H9 (cell line): ENCODE data around the gene MAP3K5. TPM values are rescaled to one million over a fixed set of nuclear protein-coding genes. Genes with fewer than 3 reads are reported as not detected.

Source experiments
- DNase-seq: peaks from one replicate; pipeline ENCODE4 v3.0.0-alpha.2; 2017
- H2AFZ ChIP-seq: one replicate; pipeline ENCODE4 v1.6.1; 2013; ENCODE audit warnings: mild to moderate bottlenecking, low read length, control low read depth, moderate library complexity
- H2AK5ac ChIP-seq: 2 replicates; pipeline ENCODE4 v1.6.1; 2013; ENCODE audit warnings: low read length, control low read depth, mixed read lengths; ENCODE audit not compliant: insufficient read length
- H2BK120ac ChIP-seq: one replicate; pipeline ENCODE4 v1.6.1; 2013; ENCODE audit warnings: low read depth, mild to moderate bottlenecking, low read length, control low read depth, inconsistent platforms; ENCODE audit not compliant: poor library complexity, severe bottlenecking
- H2BK12ac ChIP-seq: 2 replicates; pipeline ENCODE4 v1.6.1; 2013; ENCODE audit warnings: low read length, control low read depth, mixed read lengths, low read depth; ENCODE audit not compliant: insufficient read length
- H2BK15ac ChIP-seq: 2 replicates; pipeline ENCODE4 v1.6.1; 2013; ENCODE audit warnings: low read depth, low read length, control low read depth
- H2BK20ac ChIP-seq: one replicate; pipeline ENCODE4 v1.6.1; 2013; ENCODE audit warnings: low read depth, mild to moderate bottlenecking, low read length, control low read depth, inconsistent platforms; ENCODE audit not compliant: poor library complexity, severe bottlenecking
- H2BK5ac ChIP-seq: 2 replicates; pipeline ENCODE4 v1.6.1; 2013; ENCODE audit warnings: low read length, control low read depth, mixed read lengths; ENCODE audit not compliant: insufficient read length
- H3K14ac ChIP-seq: 2 replicates; pipeline ENCODE4 v1.6.1; 2013; ENCODE audit warnings: low read length, control low read depth; ENCODE audit not compliant: insufficient read depth
- H3K18ac ChIP-seq: 2 replicates; pipeline ENCODE4 v1.6.1; 2013; ENCODE audit warnings: low read depth, mild to moderate bottlenecking, mixed read lengths, low read length, control low read depth; ENCODE audit not compliant: insufficient read length
- H3K23ac ChIP-seq: 2 replicates; pipeline ENCODE4 v1.6.1; 2013; ENCODE audit warnings: low read length, control low read depth, mixed read lengths, low read depth; ENCODE audit not compliant: insufficient read length
- H3K23me2 ChIP-seq: 2 replicates; pipeline ENCODE4 v1.6.1; 2013; ENCODE audit warnings: low read depth, mild to moderate bottlenecking, mixed read lengths, low read length, control low read depth; ENCODE audit not compliant: insufficient read length, poor library complexity, severe bottlenecking
- H3K27ac ChIP-seq: 2 replicates; pipeline ENCODE4 v1.5.1; 2013; ENCODE audit warnings: low read length, control low read depth, mixed read lengths, low read depth; ENCODE audit not compliant: insufficient read length
- H3K27me3 ChIP-seq: 2 replicates; pipeline ENCODE4 v1.6.1; 2013; ENCODE audit warnings: low read length, control low read depth, inconsistent platforms; ENCODE audit not compliant: insufficient read depth
- H3K4ac ChIP-seq: 2 replicates; pipeline ENCODE4 v1.6.1; 2013; ENCODE audit warnings: low read depth, mild to moderate bottlenecking, control low read depth, inconsistent platforms, low read length, moderate library complexity
- H3K4me1 ChIP-seq: 2 replicates; pipeline ENCODE4 v1.6.1; 2013; ENCODE audit warnings: low read length, control low read depth, inconsistent platforms; ENCODE audit not compliant: insufficient read depth
- H3K4me2 ChIP-seq: 2 replicates; pipeline ENCODE4 v1.6.1; 2013; ENCODE audit warnings: low read length, control low read depth, mixed read lengths; ENCODE audit not compliant: insufficient read length, insufficient read depth
- H3K56ac ChIP-seq: 2 replicates; pipeline ENCODE4 v1.6.1; 2013; ENCODE audit warnings: low read depth, mild to moderate bottlenecking, mixed read lengths, low read length, control low read depth; ENCODE audit not compliant: insufficient read length
- H3K79me1 ChIP-seq: 2 replicates; pipeline ENCODE4 v1.6.1; 2013; ENCODE audit warnings: low read depth, mild to moderate bottlenecking, moderate library complexity, low read length, control low read depth, inconsistent platforms; ENCODE audit not compliant: insufficient read depth, poor library complexity, severe bottlenecking
- H3K79me2 ChIP-seq: 2 replicates; pipeline ENCODE4 v1.6.1; 2013; ENCODE audit warnings: low read length, control low read depth, inconsistent platforms; ENCODE audit not compliant: insufficient read depth
- H3K9ac ChIP-seq: 2 replicates; pipeline ENCODE4 v1.6.1; 2013; ENCODE audit warnings: low read length, control low read depth, mixed read lengths; ENCODE audit not compliant: insufficient read length; ENCODE audit errors: extremely low read depth
- H3K9me3 ChIP-seq: one replicate; pipeline ENCODE4 v1.6.1; 2013; ENCODE audit warnings: low read depth, low read length, inconsistent platforms; ENCODE audit not compliant: control insufficient read depth
- H3T11ph ChIP-seq: one replicate; pipeline ENCODE4 v1.6.1; 2013; ENCODE audit warnings: mild to moderate bottlenecking, low read length, control low read depth, inconsistent platforms
- H4K20me1 ChIP-seq: one replicate; pipeline ENCODE4 v1.6.1; 2013; ENCODE audit not compliant: control insufficient read depth, insufficient read length, insufficient read depth
- H4K5ac ChIP-seq: 2 replicates; pipeline ENCODE4 v1.6.1; 2013; ENCODE audit warnings: low read depth, mild to moderate bottlenecking, mixed read lengths, low read length, control low read depth; ENCODE audit not compliant: insufficient read length
- H4K8ac ChIP-seq: replicated peaks from 2 replicates; pipeline ENCODE4 v1.6.1; 2013; ENCODE audit warnings: low read length, control low read depth, mixed read lengths, low read depth; ENCODE audit not compliant: insufficient read length
- H4K91ac ChIP-seq: 2 replicates; pipeline ENCODE4 v1.6.1; 2013; ENCODE audit warnings: low read depth, mild to moderate bottlenecking, moderate library complexity, mixed read lengths, low read length, control low read depth; ENCODE audit not compliant: insufficient read length
- H3K27ac Mint-ChIP-seq, 3 experiments: 2 replicates in 2 of 3; 3 replicates in 1 of 3; pipeline ENCODE4 v1.8.0; 2020 to 2021; ENCODE audit warnings: mixed read lengths in 3 of 3, mild to moderate bottlenecking in 1 of 3, moderate library complexity in 1 of 3
- H3K27me3 Mint-ChIP-seq: 2 replicates; pipeline ENCODE4 v1.8.0; 2021; ENCODE audit warnings: low read depth, mild to moderate bottlenecking, moderate library complexity, mixed read lengths
- H3K36me3 Mint-ChIP-seq, 3 experiments: 2 replicates in 2 of 3; 3 replicates in 1 of 3; pipeline ENCODE4 v1.8.0; 2020 to 2021; ENCODE audit warnings: low read depth in 3 of 3, mixed read lengths in 3 of 3; ENCODE audit not compliant: insufficient read depth in 1 of 3
- H3K4me1 Mint-ChIP-seq, 2 experiments: 2 replicates each; pipeline ENCODE4 v1.8.0; 2020; ENCODE audit warnings: mixed read lengths in 2 of 2
- H3K4me3 Mint-ChIP-seq, 2 experiments: 2 replicates in 1 of 2; 3 replicates in 1 of 2; pipeline ENCODE4 v1.8.0; 2020 to 2021; ENCODE audit warnings: mild to moderate bottlenecking in 2 of 2, mixed read lengths in 2 of 2, moderate library complexity in 1 of 2
- H3K9me3 Mint-ChIP-seq, 2 experiments: 2 replicates in 1 of 2; 3 replicates in 1 of 2; pipeline ENCODE4 v1.8.0; 2020; ENCODE audit warnings: mild to moderate bottlenecking in 2 of 2, mixed read lengths in 2 of 2, moderate library complexity in 1 of 2
- CTCF ChIP-seq: fragments of 200-600 bp; sonication (generic); conservative IDR thresholded peaks from 3 replicates; pipeline ENCODE4 v1.8.0; 2021; ENCODE audit warnings: antibody characterized with exemption, mild to moderate bottlenecking
- WGBS: extraction: QIAGEN DNeasy Blood & Tissue Kit; methylation state at CpG from one replicate; pipeline ENCODE4 v1.1.7; 2013; ENCODE audit warnings: missing lambda C conversion rate, low lambda C conversion rate, mixed read lengths; ENCODE audit not compliant: insufficient read length; ENCODE audit errors: extremely low coverage; 5-methylcytosine and 5-hydroxymethylcytosine counted together
- total RNA-seq: library from RNA; stranded (reverse); gene quantifications from 2 replicates; pipeline ENCODE4 v1.2.1, GENCODE V29; 2021

Gene MAP3K5
- total RNA-seq, 1 experiment from 2014 or later = 1.6 TPM

- Histone ChIP-seq H3K18ac (no peak overlapping the region), H3K23ac (no peak overlapping the region), H3K4me1 (no peaks in the 10 kb centered on the region), H3K79me2 (no peaks in the 10 kb centered on the region), H2BK15ac (no peak overlapping the region), H3K4ac (no peak overlapping the region), H3K27ac (no peak overlapping the region), H3K9ac (no peak overlapping the region), H3K79me1 (no peaks in the 10 kb centered on the region), H4K8ac (no peak overlapping the region), H4K5ac (no peak overlapping the region), H4K20me1 (no peaks in the 10 kb centered on the region), H4K91ac (no peak overlapping the region), H3K23me2 (no peaks in the 10 kb centered on the region), H2BK5ac (no peak overlapping the region), H3K4me2 (no peak overlapping the region), H2AK5ac (no peak overlapping the region), H3K56ac (no peak overlapping the region), H3T11ph (no peak overlapping the region), H2AFZ (no peak overlapping the region), H2BK20ac (no peak overlapping the region), H3K14ac (no peak overlapping the region), H2BK120ac (no peak overlapping the region), H3K27me3 (no peaks in the 10 kb centered on the region), H3K9me3 (no peaks in the 10 kb centered on the region), H2BK12ac (no peak overlapping the region)
- H3K27me3 Mint-ChIP-seq = no peaks in the 10 kb centered on the region
- no peak for DNase-seq
- no peaks in the 10 kb centered on the region for H3K4me1 Mint-ChIP-seq
- no peak for TF ChIP-seq CTCF
- peaks cover 0 to 3% (median 0%) of the 10 kb centered on the region in 3 experiments; a peak in 3 of 7 replicates for H3K36me3 Mint-ChIP-seq
- no peaks in the 10 kb centered on the region; a peak in 2 of 5 replicates for H3K9me3 Mint-ChIP-seq
- no CpG with 5 or more reads among the region's 4 CpGs for WGBS
- no peak overlapping the region for H3K27ac Mint-ChIP-seq
- no peak overlapping the region for H3K4me3 Mint-ChIP-seq
Observed at GRCh38 chr6:136683209-136683941, 108.9 kb downstream of the MAP3K5 start.
